Panc1 (cell line): Measurements from ENCODE around the gene PSMA3. TPM values are rescaled to one million over a fixed set of nuclear protein-coding genes. Genes with fewer than 3 reads are reported as not detected.

Experiments used
- ATAC-seq: fragments of 200-7000 bp; cut with Tn5 transposase; 2 replicates; pipeline ENCODE4 v1.9.1; 2020; ENCODE audit warnings: mild to moderate bottlenecking, moderate library complexity
- BruUV-seq: library from RNA; stranded (reverse); fragments of 400-500 nt; replicated peaks from 2 replicates; lab custom pipeline; 2021; lab: Mats Ljungman, UMichigan
- CTCF ChIA-PET: fragments of 300-600 bp; sonication (Branson Sonifier 250); formaldehyde crosslinking; loops from one replicate; lab custom pipeline; 2022; ENCODE audit warnings: antibody characterized with exemption; lab: Charles Lee
- POLR2A ChIA-PET: fragments of 300-600 bp; sonication (Branson Sonifier 250); formaldehyde crosslinking; loops from one replicate; lab custom pipeline; 2022; ENCODE audit warnings: antibody characterized with exemption; lab: Charles Lee
- DNase-seq: peaks from one replicate; pipeline ENCODE4 v3.0.0-alpha.2; 2010; ENCODE audit warnings: low read depth, low spot score
- H3K27ac ChIP-seq: 2 replicates; pipeline ENCODE4 v1.5.1; 2011; ENCODE audit warnings: mild to moderate bottlenecking, low read length, inconsistent platforms
- H3K27me3 ChIP-seq: fragments of 200-500 bp; sonication (Bioruptor generic); 2 replicates; pipeline ENCODE4 v1.6.0; 2014; ENCODE audit warnings: low read length, inconsistent platforms; ENCODE audit not compliant: control insufficient read depth, insufficient read depth
- H3K36me3 ChIP-seq: fragments of 200-500 bp; sonication (Bioruptor generic); 2 replicates; pipeline ENCODE4 v1.5.1; 2014; ENCODE audit warnings: inconsistent platforms, mild to moderate bottlenecking, low read length, moderate library complexity; ENCODE audit not compliant: control insufficient read depth, insufficient read depth
- H3K4me1 ChIP-seq: 2 replicates; pipeline ENCODE4 v1.5.1; 2011; ENCODE audit warnings: inconsistent platforms, mild to moderate bottlenecking, low read length, moderate library complexity; ENCODE audit not compliant: control insufficient read depth, insufficient read depth
- H3K4me3 ChIP-seq, 2 experiments: 2 replicates each; pipeline ENCODE4 v1.5.1; 2011 to 2012; ENCODE audit warnings: low read depth in 2 of 2, low read length in 2 of 2, mild to moderate bottlenecking in 2 of 2, inconsistent platforms in 1 of 2, moderate library complexity in 1 of 2
- H3K9me3 ChIP-seq: fragments of 200-500 bp; sonication (Bioruptor generic); 2 replicates; pipeline ENCODE4 v1.5.1; 2014; ENCODE audit warnings: low read depth, mild to moderate bottlenecking, inconsistent platforms, low read length, moderate library complexity; ENCODE audit not compliant: control insufficient read depth, insufficient read depth
- CTCF ChIP-seq: fragments of 450-650 bp; IDR thresholded peaks from 2 replicates; pipeline ENCODE4 v1.5.1; 2017; ENCODE audit warnings: mild to moderate bottlenecking
- POLR2AphosphoS5 ChIP-seq: IDR thresholded peaks from 2 replicates; pipeline ENCODE4 v1.6.1; 2012; ENCODE audit warnings: mild to moderate bottlenecking, low read depth, low read length, moderate library complexity
- REST ChIP-seq, 2 experiments: IDR thresholded peaks; 2 replicates each; pipeline ENCODE4 v1.6.1; 2011 to 2012; ENCODE audit warnings: low read depth in 2 of 2, control low read depth in 1 of 2, low read length in 1 of 2, mild to moderate bottlenecking in 1 of 2, moderate library complexity in 1 of 2; ENCODE audit not compliant: insufficient read depth in 1 of 2
- SIN3A ChIP-seq: IDR thresholded peaks from 2 replicates; pipeline ENCODE4 v1.6.1; 2012; ENCODE audit warnings: low read depth, mild to moderate bottlenecking, low read length, moderate library complexity, borderline replicate concordance; ENCODE audit not compliant: insufficient read depth
- TCF7L2 ChIP-seq: IDR thresholded peaks from 2 replicates; pipeline ENCODE4 v1.6.1; 2011; ENCODE audit warnings: mild to moderate bottlenecking, low read depth, low read length, inconsistent platforms
- in situ Hi-C: cut with HindIII; loops from 2 replicates; pipeline ENCODE4 v1.10.0; 2016; ENCODE audit warnings: low sequenced_read_pairs, low pct_unique_long_range_greater_than_20kb
- intact Hi-C: fragments of 100-400 bp; cut with micrococcal nuclease; formaldehyde crosslinking; loops from one replicate; pipeline ENCODE4 v1.10.0; 2022; ENCODE audit not compliant: unreplicated experiment
- total RNA-seq: library from RNA; stranded (reverse); gene quantifications from one replicate; pipeline ENCODE4 v1.2.1, GENCODE V29; 2021; ENCODE audit not compliant: unreplicated experiment

PSMA3 gene
- total RNA-seq, 1 experiment from 2014 or later: 159 TPM

- H3K4me1 ChIP-seq: peaks cover 4% of the 10 kb centered on the region; the same call in 1 of the 2 replicates
- CTCF ChIA-PET: no interaction called here
- TF ChIP-seq POLR2AphosphoS5: no peak
- TF ChIP-seq REST (IDR thresholded peaks at IDR 0.05; ENCODE audit: insufficient read depth in 1 of 2, low read depth in 2 of 2, low read length in 1 of 2): no peak
- TF ChIP-seq SIN3A: no peak
- no peak for TF ChIP-seq TCF7L2
- no peak for TF ChIP-seq CTCF
- H3K4me3 ChIP-seq: no peak overlapping the region
- H3K27me3 ChIP-seq: no peaks in the 10 kb centered on the region
- in situ Hi-C loops: no loop called here
- POLR2A ChIA-PET: interaction anchor here (0.6 kb wide), 2 partner anchors 9 to 717 kb away, joined by 4 read pairs; no protein-coding TSS in a partner anchor
- no peaks in the 10 kb centered on the region for H3K9me3 ChIP-seq
- BruUV-seq: no TSS peak
- DNase-seq (no peak), ATAC-seq (no peak)
- H3K36me3 ChIP-seq: peaks cover 6% of the 10 kb centered on the region; the same call in 1 of the 2 replicates
- H3K27ac ChIP-seq: no peak overlapping the region
- intact Hi-C loops: no loop called here
Observed at GRCh38 chr14:58198086-58198485, 46.6 kb upstream of the PSMA3 start.

- no peaks in the 10 kb centered on the region for H3K27me3 ChIP-seq
- ChIA-PET POLR2A (no interaction called here), CTCF (no interaction called here)
- ATAC-seq (peak; percentile 99), DNase-seq (peak; percentile 20)
- in situ Hi-C loops: no loop called here
- intact Hi-C loops: no loop called here
- H3K36me3 ChIP-seq: peaks cover 6% of the 10 kb centered on the region; the same call in 1 of the 2 replicates
- no peaks in the 10 kb centered on the region for H3K9me3 ChIP-seq
- H3K4me3 ChIP-seq: peak within 1 kb of the TSS; percentile 96 to 97
- no TSS peak for BruUV-seq
- peak within 1 kb of the TSS; percentile 90 for H3K27ac ChIP-seq
- H3K4me1 ChIP-seq: peaks cover 4% of the 10 kb centered on the region; the same call in 1 of the 2 replicates
- TF ChIP-seq POLR2AphosphoS5: peak; percentile 72; the same call in 1 of the 2 replicates
- no peak for TF ChIP-seq REST (IDR thresholded peaks at IDR 0.05; ENCODE audit: insufficient read depth in 1 of 2, low read depth in 2 of 2, low read length in 1 of 2)
- no peak for TF ChIP-seq TCF7L2
Observed at GRCh38 chr14:58199726-58200479, 44.7 kb upstream of the PSMA3 start, which contains the start of gene ACTR10. TSS of gene ACTR10 (plus strand) at chr14:58200149. CDS start at chr14:58200218, 69 bp downstream.
